ENCODE measurements around the gene IKBKE. TPM values are rescaled to one million over a fixed set of nuclear protein-coding genes. Genes with fewer than 3 reads are reported as not detected.

Gene IKBKE
- total RNA-seq, 4 donors from 2014 or later, result 5.7 to 27.0 (median 17.4) TPM

DNA sequence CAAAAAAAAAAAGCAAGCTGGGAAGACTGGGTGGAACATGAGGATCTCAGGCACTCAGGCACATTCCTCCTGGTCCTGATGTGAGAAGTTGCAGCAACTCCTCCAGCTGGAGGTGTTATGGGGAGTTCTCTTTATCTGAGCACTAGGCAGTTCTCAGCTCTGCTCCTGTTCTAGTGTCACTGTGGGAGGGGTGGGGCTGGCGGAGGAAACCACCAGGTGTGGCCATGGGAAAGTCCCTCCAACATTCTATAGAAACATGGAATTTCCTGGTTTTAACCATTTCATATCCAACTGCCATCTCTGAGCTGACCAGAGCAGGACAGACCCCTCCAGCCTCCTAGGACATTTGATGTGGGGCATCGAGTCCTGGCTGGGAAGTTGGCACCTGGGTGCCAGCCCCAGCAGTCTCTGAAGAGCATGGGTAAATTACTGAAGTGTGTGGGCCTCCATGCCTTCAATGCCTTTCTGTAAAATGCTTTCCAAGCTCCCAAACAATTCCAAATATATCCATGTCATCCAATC is 804 bp upstream of the IKBKE start:
- Histone ChIP-seq H3K36me3 (peaks cover 6% of the 10 kb centered on the region), H3K27ac (peak overlapping the region; percentile 71), H3K9me3 (no peaks in the 10 kb centered on the region), H3K4me3 (peak overlapping the region; percentile 58), H3K4me1 (peaks cover 46% of the 10 kb centered on the region), H3K27me3 (no peaks in the 10 kb centered on the region)
- DNase-seq (ENCODE audit: low spot score in 2 of 2), result no peak
- TF ChIP-seq EP300 (IDR thresholded peaks at IDR 0.05) (no peak), POLR2A (IDR thresholded peaks at IDR 0.05) (no peak), POLR2AphosphoS5 (IDR thresholded peaks at IDR 0.05) (no peak), CTCF (IDR thresholded peaks at IDR 0.05) (no peak)
- 45% methylated on average over 2 of the region's 2 CpGs for WGBS

GRCh38 chr1:206470692-206471414 is 577 bp downstream of the IKBKE start:
- no peak for DNase-seq (ENCODE audit: low spot score in 2 of 2)
- Histone ChIP-seq H3K4me1 (peaks cover 39% of the 10 kb centered on the region), H3K27ac (peak overlapping the region; percentile 71), H3K4me3 (peak overlapping the region; percentile 58), H3K27me3 (no peaks in the 10 kb centered on the region), H3K9me3 (no peaks in the 10 kb centered on the region), H3K36me3 (peaks cover 16% of the 10 kb centered on the region)
- WGBS, result 2% methylated on average over 6 of the region's 18 CpGs
- TF ChIP-seq POLR2AphosphoS5 (IDR thresholded peaks at IDR 0.05) (no peak), EP300 (IDR thresholded peaks at IDR 0.05) (no peak), POLR2A (IDR thresholded peaks at IDR 0.05) (no peak), CTCF (IDR thresholded peaks at IDR 0.05) (no peak)

- WGBS, result 73% methylated on average over 5 of the region's 7 CpGs
- Histone ChIP-seq H3K27me3 (no peaks in the 10 kb centered on the region), H3K4me1 (peaks cover 39% of the 10 kb centered on the region), H3K9me3 (no peaks in the 10 kb centered on the region), H3K36me3 (peaks cover 22% of the 10 kb centered on the region), H3K4me3 (peak overlapping the region; percentile 58), H3K27ac (no peak overlapping the region)
- TF ChIP-seq POLR2AphosphoS5 (IDR thresholded peaks at IDR 0.05), result no peak
- no peak for TF ChIP-seq POLR2A (IDR thresholded peaks at IDR 0.05)
- DNase-seq (ENCODE audit: low spot score in 2 of 2), result no peak
Observed at GRCh38 chr1:206471415-206471801, 1.1 kb downstream of the IKBKE start.

DNA sequence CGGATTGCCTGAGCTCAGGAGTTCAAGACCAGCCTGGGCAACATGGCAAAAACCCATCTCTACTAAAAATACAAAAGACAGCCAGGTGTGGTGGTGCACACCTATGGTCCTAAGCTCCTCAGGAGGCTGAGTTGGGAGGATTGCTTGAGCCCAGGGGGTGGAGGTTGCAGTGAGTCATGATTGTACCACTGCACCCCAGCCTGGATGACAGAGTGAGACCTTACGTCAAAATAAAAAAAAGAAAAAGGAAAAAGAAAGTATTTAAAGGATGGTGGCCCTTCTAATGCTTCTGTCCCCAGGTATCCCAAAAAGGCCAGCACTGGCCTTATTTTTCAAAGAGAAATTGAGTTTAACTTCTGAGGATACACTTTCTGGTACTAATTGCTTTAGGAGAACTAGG is 1.7 kb downstream of the IKBKE start:
- Histone ChIP-seq H3K4me1 (peaks cover 39% of the 10 kb centered on the region), H3K4me3 (no peak overlapping the region), H3K27me3 (no peaks in the 10 kb centered on the region), H3K9me3 (no peaks in the 10 kb centered on the region), H3K36me3 (peaks cover 28% of the 10 kb centered on the region), H3K27ac (no peak overlapping the region)
- 90% methylated on average over 2 of the region's 2 CpGs for WGBS
- TF ChIP-seq POLR2AphosphoS5 (IDR thresholded peaks at IDR 0.05), result no peak
- no peak for TF ChIP-seq POLR2A (IDR thresholded peaks at IDR 0.05)
- DNase-seq (ENCODE audit: low spot score in 2 of 2), result no peak

DNA sequence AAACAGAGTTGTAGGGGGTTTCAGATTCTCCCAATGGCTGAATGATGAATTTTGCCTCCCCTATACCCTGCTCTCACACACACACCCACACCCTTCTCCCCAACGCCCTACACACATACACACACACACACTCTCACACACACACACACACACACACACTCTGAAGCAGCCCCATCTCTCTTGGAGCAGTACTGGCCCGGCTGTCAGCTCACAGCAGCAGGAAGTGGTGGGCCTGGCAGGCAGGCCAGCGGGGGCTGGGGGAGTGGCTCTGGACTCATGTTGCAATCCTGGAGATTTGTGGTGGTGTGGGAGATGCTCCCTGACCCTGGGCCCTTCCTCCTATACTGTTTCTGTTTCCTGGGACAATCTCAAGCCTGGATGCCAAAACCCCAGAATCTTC is 2.2 kb downstream of the IKBKE start:
- TF ChIP-seq CTCF (IDR thresholded peaks at IDR 0.05) (no peak), POLR2AphosphoS5 (IDR thresholded peaks at IDR 0.05) (no peak), EP300 (IDR thresholded peaks at IDR 0.05) (no peak), POLR2A (IDR thresholded peaks at IDR 0.05) (no peak)
- H3K4me3 ChIP-seq, result no peak overlapping the region
- no peaks in the 10 kb centered on the region for H3K9me3 ChIP-seq
- H3K27me3 ChIP-seq, result no peaks in the 10 kb centered on the region
- DNase-seq (ENCODE audit: low spot score in 2 of 2), result no peak
- WGBS, result 43% methylated on average over 3 of the region's 3 CpGs
- peaks cover 32% of the 10 kb centered on the region for H3K36me3 ChIP-seq
- H3K4me1 ChIP-seq, result peaks cover 43% of the 10 kb centered on the region
- no peak overlapping the region for H3K27ac ChIP-seq

DNA sequence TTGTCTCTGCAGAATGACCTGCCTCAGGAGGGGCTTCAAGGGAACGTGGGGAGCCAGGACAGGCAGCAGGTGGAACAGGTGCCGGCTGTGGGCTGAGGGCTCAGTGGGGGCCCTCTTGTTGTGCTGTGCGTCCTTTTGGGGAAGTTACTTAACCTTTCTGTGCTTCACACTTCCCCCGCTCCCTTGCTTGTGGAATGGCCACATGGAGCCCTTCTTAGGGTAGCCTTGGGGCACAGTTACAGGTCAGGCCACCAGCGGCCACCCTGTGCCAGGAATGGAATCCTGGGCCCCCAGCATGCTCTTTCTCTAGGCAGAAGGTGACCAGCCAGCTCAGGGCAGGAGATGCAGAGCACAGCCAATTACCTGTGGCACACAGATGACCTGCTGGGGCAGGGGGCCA is 2.6 kb downstream of the IKBKE start:
- Histone ChIP-seq H3K27ac (no peak overlapping the region), H3K4me3 (no peak overlapping the region), H3K4me1 (peaks cover 47% of the 10 kb centered on the region), H3K9me3 (no peaks in the 10 kb centered on the region), H3K36me3 (peaks cover 36% of the 10 kb centered on the region), H3K27me3 (no peaks in the 10 kb centered on the region)
- no peak for DNase-seq (ENCODE audit: low spot score in 2 of 2)
- TF ChIP-seq EP300 (IDR thresholded peaks at IDR 0.05) (no peak), POLR2A (IDR thresholded peaks at IDR 0.05) (no peak), POLR2AphosphoS5 (IDR thresholded peaks at IDR 0.05) (no peak), CTCF (IDR thresholded peaks at IDR 0.05) (no peak)
- WGBS, result 79% methylated on average over 4 of the region's 5 CpGs

Data from suprapubic skin (tissue), 4 donors.